HEK293 (cell line): ENCODE measurements around the gene MFSD1.

Experiments used
- GLI2 ChIP-seq: fragments of 450-650 bp; formaldehyde crosslinking; IDR thresholded peaks from 2 replicates; pipeline ENCODE4; 2017; ENCODE audit warnings: missing biosample characterization, missing genetic modification characterization, low read depth, borderline replicate concordance
- KLF1 ChIP-seq: fragments of 450-650 bp; formaldehyde crosslinking; IDR thresholded peaks from 2 replicates; pipeline ENCODE4 v1.5.1; 2016; ENCODE audit warnings: missing biosample characterization, missing genetic modification characterization
- MZF1 ChIP-seq: fragments of 450-650 bp; formaldehyde crosslinking; IDR thresholded peaks from 2 replicates; pipeline ENCODE4 v1.5.1; 2017; ENCODE audit warnings: missing biosample characterization, missing genetic modification characterization, borderline replicate concordance
- TRIM28 ChIP-seq: IDR thresholded peaks from 2 replicates; pipeline ENCODE4 v1.6.1; 2011; ENCODE audit warnings: low read length, control low read depth, borderline replicate concordance
- WT1 ChIP-seq: fragments of 450-650 bp; formaldehyde crosslinking; IDR thresholded peaks from 2 replicates; pipeline ENCODE4 v1.5.1; 2016; ENCODE audit warnings: missing biosample characterization, missing genetic modification characterization
- ZFHX2 ChIP-seq: fragments of 450-650 bp; formaldehyde crosslinking; conservative IDR thresholded peaks from 2 replicates; pipeline ENCODE4 v1.5.1; 2016; ENCODE audit warnings: missing biosample characterization, missing genetic modification characterization
- ZNF248 ChIP-seq: fragments of 450-650 bp; formaldehyde crosslinking; IDR thresholded peaks from 2 replicates; pipeline ENCODE4 v1.5.1; 2017; ENCODE audit warnings: missing biosample characterization, missing genetic modification characterization
- ZNF350 ChIP-seq: fragments of 450-650 bp; formaldehyde crosslinking; IDR thresholded peaks from 2 replicates; pipeline ENCODE4 v1.5.0; 2017; ENCODE audit warnings: missing biosample characterization, mild to moderate bottlenecking, missing genetic modification characterization
- ZNF658 ChIP-seq: fragments of 450-650 bp; formaldehyde crosslinking; IDR thresholded peaks from 2 replicates; pipeline ENCODE4; 2016; ENCODE audit warnings: missing biosample characterization, missing genetic modification characterization
- TF ChIP-seq, protein P1 (sequence below): fragments of 450-650 bp; formaldehyde crosslinking; IDR thresholded peaks from 2 replicates; pipeline ENCODE4 v1.5.1; 2016; ENCODE audit warnings: missing biosample characterization, missing genetic modification characterization
- TF ChIP-seq, protein P2 (sequence below): fragments of 450-650 bp; formaldehyde crosslinking; IDR thresholded peaks from 2 replicates; pipeline ENCODE4 v1.5.1; 2016; ENCODE audit warnings: missing biosample characterization, missing genetic modification characterization, borderline replicate concordance
- TF ChIP-seq, protein P3 (sequence below): fragments of 450-650 bp; formaldehyde crosslinking; optimal IDR thresholded peaks from 2 replicates; pipeline ENCODE3; 2016; ENCODE audit warnings: missing biosample characterization, mild to moderate bottlenecking, missing genetic modification characterization
- TF ChIP-seq, protein P4 (sequence below): fragments of 450-650 bp; formaldehyde crosslinking; IDR thresholded peaks from 2 replicates; pipeline ENCODE4 v1.5.1; 2016; ENCODE audit warnings: missing biosample characterization, missing genetic modification characterization

DNA sequence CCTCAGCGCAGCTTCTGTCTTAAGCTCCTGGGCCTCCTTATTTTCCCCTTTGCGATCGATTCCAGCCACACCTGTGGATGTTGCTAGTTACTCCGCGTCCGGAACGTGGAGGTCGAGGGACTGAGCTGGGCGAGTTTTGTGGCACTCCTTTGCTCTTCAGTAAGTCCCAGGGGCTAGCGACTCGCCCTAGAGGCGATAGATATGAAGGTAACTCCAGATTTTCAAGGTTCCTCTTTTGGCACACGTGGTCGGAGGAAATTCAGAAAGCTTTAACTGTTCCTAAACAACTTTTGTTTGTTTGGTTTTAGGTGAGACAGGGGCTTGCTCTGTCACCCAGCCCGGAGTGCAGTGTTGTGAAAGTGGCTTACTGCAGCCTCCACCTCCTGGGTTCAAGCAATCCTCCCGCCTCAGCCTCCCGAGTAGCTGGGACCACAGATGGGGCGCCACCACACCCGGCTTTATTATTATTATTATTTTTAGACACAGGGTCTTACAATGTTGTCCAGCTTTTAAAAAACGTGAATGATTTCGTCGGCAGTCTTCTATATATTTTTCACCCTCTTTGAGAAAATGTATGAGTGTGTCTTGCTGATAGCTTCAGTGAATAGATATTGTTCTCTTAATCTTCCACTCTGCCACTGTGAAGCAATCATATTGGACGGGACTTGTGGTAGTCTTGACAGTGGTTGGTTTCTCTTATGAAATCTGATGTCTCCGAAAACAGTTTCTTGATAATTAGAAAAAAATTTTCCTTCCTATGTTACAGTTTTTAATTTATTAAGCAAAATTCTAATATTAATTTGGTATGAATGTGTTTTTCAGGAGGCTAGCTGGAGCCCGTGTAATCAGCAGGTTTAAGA, 785 bp downstream of the MFSD1 start:
- TF ChIP-seq, protein P1, sequence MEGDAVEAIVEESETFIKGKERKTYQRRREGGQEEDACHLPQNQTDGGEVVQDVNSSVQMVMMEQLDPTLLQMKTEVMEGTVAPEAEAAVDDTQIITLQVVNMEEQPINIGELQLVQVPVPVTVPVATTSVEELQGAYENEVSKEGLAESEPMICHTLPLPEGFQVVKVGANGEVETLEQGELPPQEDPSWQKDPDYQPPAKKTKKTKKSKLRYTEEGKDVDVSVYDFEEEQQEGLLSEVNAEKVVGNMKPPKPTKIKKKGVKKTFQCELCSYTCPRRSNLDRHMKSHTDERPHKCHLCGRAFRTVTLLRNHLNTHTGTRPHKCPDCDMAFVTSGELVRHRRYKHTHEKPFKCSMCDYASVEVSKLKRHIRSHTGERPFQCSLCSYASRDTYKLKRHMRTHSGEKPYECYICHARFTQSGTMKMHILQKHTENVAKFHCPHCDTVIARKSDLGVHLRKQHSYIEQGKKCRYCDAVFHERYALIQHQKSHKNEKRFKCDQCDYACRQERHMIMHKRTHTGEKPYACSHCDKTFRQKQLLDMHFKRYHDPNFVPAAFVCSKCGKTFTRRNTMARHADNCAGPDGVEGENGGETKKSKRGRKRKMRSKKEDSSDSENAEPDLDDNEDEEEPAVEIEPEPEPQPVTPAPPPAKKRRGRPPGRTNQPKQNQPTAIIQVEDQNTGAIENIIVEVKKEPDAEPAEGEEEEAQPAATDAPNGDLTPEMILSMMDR (tag by site-specific recombination), result no peak
- TF ChIP-seq, protein P2, sequence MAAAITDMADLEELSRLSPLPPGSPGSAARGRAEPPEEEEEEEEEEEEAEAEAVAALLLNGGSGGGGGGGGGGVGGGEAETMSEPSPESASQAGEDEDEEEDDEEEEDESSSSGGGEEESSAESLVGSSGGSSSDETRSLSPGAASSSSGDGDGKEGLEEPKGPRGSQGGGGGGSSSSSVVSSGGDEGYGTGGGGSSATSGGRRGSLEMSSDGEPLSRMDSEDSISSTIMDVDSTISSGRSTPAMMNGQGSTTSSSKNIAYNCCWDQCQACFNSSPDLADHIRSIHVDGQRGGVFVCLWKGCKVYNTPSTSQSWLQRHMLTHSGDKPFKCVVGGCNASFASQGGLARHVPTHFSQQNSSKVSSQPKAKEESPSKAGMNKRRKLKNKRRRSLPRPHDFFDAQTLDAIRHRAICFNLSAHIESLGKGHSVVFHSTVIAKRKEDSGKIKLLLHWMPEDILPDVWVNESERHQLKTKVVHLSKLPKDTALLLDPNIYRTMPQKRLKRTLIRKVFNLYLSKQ (tag by site-specific recombination), result no peak
- TF ChIP-seq ZNF350 (tag by site-specific recombination) (no peak), WT1 (tag by site-specific recombination) (no peak), GLI2 (no peak), TRIM28 (no peak), KLF1 (no peak), ZNF658 (tag by site-specific recombination) (no peak), MZF1 (tag by site-specific recombination) (no peak), ZNF248 (tag by site-specific recombination) (no peak), ZFHX2 (tag by site-specific recombination) (no peak)
- TF ChIP-seq, protein P3, sequence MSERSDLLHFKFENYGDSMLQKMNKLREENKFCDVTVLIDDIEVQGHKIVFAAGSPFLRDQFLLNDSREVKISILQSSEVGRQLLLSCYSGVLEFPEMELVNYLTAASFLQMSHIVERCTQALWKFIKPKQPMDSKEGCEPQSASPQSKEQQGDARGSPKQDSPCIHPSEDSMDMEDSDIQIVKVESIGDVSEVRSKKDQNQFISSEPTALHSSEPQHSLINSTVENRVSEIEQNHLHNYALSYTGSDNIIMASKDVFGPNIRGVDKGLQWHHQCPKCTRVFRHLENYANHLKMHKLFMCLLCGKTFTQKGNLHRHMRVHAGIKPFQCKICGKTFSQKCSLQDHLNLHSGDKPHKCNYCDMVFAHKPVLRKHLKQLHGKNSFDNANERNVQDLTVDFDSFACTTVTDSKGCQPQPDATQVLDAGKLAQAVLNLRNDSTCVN (tag by site-specific recombination), result no peak
- TF ChIP-seq, protein P4, sequence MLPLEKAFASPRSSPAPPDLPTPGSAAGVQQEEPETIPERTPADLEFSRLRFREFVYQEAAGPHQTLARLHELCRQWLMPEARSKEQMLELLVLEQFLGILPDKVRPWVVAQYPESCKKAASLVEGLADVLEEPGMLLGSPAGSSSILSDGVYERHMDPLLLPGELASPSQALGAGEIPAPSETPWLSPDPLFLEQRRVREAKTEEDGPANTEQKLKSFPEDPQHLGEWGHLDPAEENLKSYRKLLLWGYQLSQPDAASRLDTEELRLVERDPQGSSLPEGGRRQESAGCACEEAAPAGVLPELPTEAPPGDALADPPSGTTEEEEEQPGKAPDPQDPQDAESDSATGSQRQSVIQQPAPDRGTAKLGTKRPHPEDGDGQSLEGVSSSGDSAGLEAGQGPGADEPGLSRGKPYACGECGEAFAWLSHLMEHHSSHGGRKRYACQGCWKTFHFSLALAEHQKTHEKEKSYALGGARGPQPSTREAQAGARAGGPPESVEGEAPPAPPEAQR, result no peak
